HG03103 (cell line): ENCODE measurements around the gene PIK3C2B.
"Not testable (repeated sequence)": the region's sequence is repeated elsewhere in the genome, so short reads cannot be mapped to it uniquely, and the experiment has no call there.

Experiments
- ATAC-seq: cut with Tn5 transposase; IDR thresholded peaks from one replicate; pipeline ENCODE4 v1.9.1; 2021; ENCODE audit warnings: low read depth; ENCODE audit not compliant: unreplicated experiment

PIK3C2B gene

DNA sequence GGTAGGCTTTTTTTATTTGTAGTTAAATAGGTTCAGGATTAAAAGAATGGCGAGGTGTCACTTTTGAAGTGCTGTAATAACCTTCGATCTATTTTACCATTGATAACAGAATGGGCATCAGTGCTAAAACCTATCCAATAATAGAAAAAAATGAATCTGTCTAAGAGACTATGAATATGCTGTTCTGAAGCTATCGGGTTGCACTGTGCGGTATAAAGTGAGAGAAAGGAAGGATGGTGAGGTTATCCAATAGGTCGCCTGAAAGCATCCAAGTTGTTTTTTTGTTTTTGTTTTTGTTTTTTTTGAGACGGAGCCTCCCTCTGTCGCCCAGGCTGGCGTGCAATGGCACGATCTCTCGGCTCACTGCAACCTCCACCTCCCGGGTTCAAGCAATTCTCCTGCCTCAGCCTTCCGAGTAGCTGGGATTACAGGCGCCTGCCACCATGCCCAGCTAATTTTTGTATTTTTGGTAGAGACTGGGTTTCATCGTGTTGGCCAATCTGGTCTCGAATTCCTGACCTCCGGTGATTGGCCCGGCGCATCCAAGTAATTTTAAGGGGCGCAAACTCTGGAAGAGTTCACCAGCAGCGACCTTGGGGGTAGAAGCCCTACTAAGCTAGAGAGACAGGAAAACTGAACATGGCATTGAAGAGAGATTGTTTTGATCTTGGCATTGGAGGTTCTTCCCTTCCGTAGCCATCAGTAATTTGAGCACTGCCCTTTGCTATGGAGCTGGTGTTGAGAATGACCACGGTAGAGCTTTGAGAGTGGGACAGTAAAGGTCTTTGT is 12.9 kb upstream of the PIK3C2B start:
- ATAC-seq, result peak; percentile 17

DNA sequence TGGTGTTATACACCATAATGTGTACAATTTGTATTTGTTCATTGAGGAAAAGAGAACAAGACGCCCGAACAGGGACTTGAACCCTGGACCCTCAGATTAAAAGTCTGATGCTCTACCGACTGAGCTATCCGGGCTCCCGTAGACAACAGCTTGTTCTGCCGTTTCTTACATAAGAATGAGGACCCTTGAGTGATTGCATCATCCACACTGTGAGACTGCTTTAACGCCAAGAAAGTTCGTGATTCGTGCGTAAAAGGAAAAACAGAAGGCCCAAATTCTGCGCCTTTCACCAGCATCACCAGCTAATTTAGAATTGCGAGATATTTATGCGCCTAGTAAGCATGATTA is 12.3 kb upstream of the PIK3C2B start:
- ATAC-seq, result peak; percentile 39

- ATAC-seq, result peak; percentile 66
Measured at GRCh38 chr1:204506201-204506968, 11.8 kb upstream of the PIK3C2B start.

DNA sequence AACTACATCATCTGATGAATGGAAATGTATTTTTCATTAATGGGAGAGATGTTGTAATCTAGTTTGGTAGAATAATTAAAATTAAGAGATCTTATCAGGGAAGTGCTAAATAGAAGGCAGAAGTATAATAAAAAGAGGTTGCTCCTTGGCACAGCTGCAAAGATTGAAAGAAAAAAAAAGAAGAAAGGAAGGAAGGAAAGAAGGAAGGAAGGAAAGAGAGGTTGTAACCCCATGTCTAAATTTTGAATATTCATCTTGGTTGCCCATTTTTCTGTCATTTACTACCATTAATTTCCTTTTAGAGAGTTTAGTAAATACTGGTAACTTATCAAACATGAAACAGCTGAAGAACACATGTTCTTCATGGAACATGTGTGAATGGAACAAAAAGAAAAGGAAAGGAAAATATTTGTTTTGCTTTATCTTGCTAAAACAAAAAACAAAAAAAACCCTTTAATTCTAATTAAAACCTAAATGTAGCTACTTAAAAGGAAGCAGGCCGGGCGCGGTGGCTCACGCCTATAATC is 11.1 kb upstream of the PIK3C2B start:
- no peak for ATAC-seq

DNA sequence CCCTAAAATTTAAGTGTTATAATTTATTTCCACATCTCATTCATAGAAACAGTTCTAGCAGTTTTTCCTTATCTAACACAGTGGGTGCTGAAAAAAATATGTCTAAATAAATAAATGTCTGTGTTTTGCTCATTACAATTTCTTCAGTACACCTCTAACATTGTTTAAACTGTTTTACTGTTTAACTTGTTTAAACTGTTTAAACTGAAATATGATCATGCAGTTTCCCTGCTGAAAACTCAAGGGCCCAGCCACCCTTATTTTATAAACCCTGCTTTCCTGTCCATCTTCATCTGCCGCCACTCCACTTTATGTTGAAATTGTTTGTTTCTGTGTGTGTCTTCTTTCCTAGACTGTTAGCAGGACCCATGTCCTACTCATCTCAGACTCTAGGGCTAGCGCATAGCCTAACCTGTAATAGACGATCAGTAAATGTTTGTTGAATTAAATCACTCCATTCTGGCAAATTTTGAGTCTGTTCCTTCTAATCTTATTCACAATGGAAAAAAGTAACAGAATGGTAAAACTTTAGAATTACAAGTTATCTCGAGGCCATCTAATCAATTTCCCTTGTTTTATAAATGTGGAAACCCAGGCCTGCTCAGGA is 9.4 kb upstream of the PIK3C2B start:
- ATAC-seq, result no peak

DNA sequence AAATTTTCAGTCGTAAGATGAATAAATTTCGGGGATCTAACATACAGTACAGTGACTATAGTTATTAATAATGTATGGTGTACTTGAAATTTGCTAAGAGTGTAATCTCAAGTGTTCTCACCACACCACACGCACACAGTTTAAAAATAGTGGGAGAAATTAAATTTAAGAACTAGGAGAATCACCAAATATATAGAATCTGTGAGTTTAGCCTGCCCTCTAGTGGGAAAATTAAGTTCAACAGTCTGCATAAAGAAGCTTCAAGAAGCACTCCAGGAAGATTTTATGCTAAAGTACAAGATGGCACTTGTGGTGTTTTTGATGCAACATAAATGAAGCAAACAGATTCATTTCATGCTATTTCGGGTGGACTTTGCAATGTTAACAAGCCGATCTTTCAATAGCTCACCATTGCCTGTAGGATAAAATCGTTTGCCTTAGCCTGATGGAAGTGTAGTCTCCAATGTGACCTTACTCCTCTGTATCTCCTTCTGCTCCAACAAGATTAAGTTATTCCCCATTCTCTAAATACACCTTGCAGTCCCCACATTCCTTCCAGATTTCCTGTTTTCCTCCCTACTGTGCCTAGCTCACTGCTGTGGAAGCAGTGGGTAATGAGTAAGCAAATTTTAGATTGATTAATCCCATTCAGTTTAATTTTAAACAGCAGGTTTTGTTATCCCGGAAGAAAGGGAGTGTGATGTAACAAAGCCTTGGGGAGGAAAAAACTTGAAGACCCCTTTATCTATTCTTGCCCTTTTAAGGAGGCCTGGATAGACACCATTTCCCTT is 8.7 kb upstream of the PIK3C2B start:
- no peak for ATAC-seq

- ATAC-seq, result no peak
Measured at GRCh38 chr1:204502241-204502640, 7.6 kb upstream of the PIK3C2B start.

- no peak for ATAC-seq
Measured at GRCh38 chr1:204499511-204500468, 5.2 kb upstream of the PIK3C2B start.

- ATAC-seq, result no peak
Measured at GRCh38 chr1:204498981-204499380, 4.4 kb upstream of the PIK3C2B start.

DNA sequence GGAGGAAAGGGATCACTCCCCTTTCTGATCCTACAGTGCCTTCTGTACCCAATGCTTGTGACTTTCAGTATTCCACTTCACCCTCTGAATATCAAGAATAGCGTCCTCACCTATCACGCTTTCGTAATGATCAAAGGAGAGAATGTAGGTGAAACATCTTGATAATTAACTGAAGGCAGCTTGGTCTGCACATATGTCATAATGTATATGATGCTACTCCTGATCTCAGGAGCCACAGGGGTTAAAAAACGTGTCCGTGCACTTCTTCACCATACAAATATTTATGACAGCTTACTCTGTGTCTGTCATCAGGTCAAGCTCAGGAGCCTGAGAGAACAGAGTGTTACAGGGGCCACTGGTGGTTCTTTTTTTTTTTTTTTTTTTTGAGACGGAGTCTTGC is 1.2 kb upstream of the PIK3C2B start:
- ATAC-seq, result no peak

GRCh38 chr1:204495078-204495753 is 611 bp upstream of the PIK3C2B start:
- ATAC-seq, result peak; percentile 29

DNA sequence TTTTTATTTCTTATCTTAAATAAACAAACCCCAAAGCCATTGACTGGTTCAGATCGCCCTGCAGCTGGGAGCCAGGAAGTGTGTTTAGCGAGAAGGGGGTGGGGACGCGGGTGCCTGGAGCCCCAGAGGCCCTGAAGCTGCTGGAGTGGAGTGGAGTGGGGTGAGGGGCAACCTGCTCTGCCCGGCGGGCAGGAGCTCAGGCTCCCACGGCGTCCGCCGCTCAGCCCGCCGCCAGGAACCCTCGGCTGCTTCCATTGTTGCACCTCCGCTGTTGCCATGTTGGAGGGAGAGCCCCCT is 673 bp downstream of the PIK3C2B start:
- peak; percentile 31 for ATAC-seq

DNA sequence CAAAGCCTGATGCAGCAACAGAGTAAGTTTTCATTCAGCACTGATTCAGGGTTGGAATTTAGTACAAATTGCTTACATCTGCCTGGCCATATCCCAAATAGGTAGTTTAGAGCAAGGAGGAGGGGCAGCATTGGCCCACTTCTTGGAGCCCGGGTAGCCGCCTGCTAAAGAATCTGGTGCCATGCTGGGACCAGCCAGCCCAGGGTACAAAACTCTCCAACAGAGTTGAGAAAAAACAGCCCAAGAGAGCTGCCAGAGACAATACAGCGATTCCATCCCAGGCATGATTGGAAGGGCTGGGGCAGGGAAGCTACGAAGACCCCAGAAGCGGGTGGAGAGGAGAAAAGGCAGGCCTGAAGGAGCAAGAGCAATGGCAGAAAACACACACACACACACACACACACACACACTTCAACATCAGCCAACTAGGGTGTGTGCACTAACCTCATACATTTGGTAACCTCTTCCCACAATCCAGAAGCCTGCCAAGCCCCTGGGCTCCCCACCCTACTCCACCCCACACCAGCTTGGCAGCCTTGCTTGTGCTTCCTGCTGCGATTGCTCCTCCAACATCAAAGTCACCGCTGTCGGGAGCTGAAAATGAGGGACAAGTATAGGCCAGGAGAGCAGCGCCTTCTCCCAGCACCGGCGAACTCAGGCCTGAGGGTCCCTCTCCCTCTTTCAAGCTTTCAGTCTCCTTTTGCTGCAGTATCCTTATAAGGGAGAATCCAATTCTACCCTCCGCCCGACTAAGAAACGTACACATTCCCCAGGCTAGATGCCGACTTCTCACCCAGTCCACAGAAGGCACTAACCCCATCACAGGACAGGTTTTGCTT is 1.2 kb downstream of the PIK3C2B start:
- no peak for ATAC-seq

DNA sequence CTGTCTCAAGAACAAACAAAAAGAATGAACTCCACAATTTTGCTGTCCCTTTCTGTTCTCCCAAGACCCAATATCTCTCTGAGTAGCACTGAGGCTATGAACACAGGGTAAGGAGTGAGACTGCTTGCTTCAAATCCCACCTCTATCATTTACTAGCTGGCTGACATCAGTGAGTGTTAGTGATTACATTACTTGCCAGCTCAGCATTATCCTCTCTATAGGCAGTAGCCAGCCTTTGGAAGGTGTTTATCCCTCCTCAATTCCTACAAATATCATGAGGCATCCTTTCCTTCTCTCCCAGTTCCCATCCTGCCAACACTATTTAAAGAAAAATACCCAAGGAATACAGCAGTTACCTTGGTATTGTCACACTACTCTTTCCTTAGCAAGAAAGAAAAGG is 3.0 kb downstream of the PIK3C2B start:
- no peak for ATAC-seq

DNA sequence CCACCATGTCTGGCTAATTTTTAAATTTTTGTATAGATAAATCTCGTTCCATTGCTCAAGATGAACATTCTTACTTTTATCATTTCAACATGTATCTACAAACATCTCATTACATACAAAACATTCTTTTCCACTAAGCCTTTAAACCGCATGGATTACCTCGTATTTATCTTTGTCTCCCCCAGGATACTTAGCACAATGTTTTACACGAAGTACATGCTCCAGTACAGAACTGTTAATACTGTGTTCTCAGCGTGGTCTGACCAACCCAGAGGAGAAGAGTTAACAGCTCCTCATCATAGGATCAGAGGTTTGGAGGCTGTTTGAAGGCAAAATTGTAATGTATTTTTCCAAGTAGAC is 7.4 kb downstream of the PIK3C2B start:
- ATAC-seq, result no peak

- not testable (repeated sequence) for ATAC-seq
Measured at GRCh38 chr1:204486513-204487255, 7.9 kb downstream of the PIK3C2B start.

- ATAC-seq, result no peak
Measured at GRCh38 chr1:204483791-204484190, 10.8 kb downstream of the PIK3C2B start.

- no peak for ATAC-seq
Measured at GRCh38 chr1:204480515-204480914, 14.1 kb downstream of the PIK3C2B start.
